SW 1271 (cell line): ENCODE results near the gene TANC1.

Experiments
- DNase-seq, 2 experiments: peaks; one replicate each; lab custom pipeline; 2025; lab: John Stamatoyannopoulos, UW

Gene TANC1

GRCh38 chr2:159225025-159226016, 256.9 kb downstream of the TANC1 start:
- no peak for DNase-seq

- DNase-seq, result no peak
Measured at GRCh38 chr2:159226059-159226461, 257.6 kb downstream of the TANC1 start.

- DNase-seq, result no peak
Measured at GRCh38 chr2:159226608-159227385, 258.4 kb downstream of the TANC1 start.

GRCh38 chr2:159227467-159227866, 259.0 kb downstream of the TANC1 start:
- no peak for DNase-seq

GRCh38 chr2:159228081-159228581, 259.7 kb downstream of the TANC1 start:
- DNase-seq, result no peak

- DNase-seq, result no peak
Measured at GRCh38 chr2:159229476-159230144, 261.2 kb downstream of the TANC1 start.

GRCh38 chr2:159230145-159230877, 261.9 kb downstream of the TANC1 start:
- DNase-seq, result no peak

GRCh38 chr2:159232456-159233170, 264.2 kb downstream of the TANC1 start:
- no peak for DNase-seq

GRCh38 chr2:159234868-159235267, 266.4 kb downstream of the TANC1 start:
- DNase-seq, result no peak

GRCh38 chr2:159243529-159243928, 275.1 kb downstream of the TANC1 start:
- DNase-seq, result peak in 1 of 2 experiments; percentile 20

GRCh38 chr2:159246325-159246988, 278.0 kb downstream of the TANC1 start:
- no peak for DNase-seq

GRCh38 chr2:159249990-159250715, 281.7 kb downstream of the TANC1 start:
- peak; percentile 45 to 76 for DNase-seq

- DNase-seq, result no peak
Measured at GRCh38 chr2:159251296-159252173, 283.1 kb downstream of the TANC1 start.

GRCh38 chr2:159252905-159253304, 284.5 kb downstream of the TANC1 start:
- no peak for DNase-seq

GRCh38 chr2:159256159-159256558, 287.7 kb downstream of the TANC1 start:
- no peak for DNase-seq

- DNase-seq, result no peak
Measured at GRCh38 chr2:159262226-159262625, 293.8 kb downstream of the TANC1 start.

- no peak for DNase-seq
Measured at GRCh38 chr2:159262904-159263303, 294.5 kb downstream of the TANC1 start.

GRCh38 chr2:159265171-159265576, 296.7 kb downstream of the TANC1 start:
- DNase-seq, result no peak
